ENCODE data around the gene S100A12.

The S100A12 gene

DNA sequence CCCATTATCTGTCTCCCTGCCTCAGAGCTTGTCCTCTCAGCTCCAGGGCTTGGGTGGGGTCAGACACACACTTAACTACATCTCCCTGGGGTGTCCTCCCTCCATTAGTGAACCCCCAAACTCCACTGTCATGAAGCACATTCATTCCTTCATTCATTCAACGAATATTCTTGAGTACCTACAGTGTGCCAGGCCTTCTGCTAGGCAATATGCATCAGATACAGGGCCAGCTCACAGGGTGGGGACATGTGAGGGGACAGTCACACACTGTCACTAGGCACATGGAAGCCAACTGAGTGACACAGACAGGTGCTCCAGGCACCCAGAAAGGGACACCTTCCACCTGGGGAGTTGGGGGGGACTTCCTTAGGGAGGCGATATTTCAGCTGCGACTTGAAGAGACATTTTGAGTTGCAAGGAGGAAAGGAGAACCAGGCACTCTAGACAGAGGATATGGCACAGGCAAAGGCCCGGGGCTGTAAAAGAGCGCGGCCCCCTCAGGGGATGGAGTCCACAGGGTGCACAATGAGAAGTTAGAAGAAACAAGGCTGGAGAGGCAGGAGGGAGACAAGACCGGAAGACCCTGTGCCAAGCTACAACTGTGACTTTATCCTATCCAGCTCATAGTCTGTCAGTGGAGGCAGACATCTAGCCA is 24.1 kb upstream of the S100A12 start:
- TF ChIP-seq, protein P1, sequence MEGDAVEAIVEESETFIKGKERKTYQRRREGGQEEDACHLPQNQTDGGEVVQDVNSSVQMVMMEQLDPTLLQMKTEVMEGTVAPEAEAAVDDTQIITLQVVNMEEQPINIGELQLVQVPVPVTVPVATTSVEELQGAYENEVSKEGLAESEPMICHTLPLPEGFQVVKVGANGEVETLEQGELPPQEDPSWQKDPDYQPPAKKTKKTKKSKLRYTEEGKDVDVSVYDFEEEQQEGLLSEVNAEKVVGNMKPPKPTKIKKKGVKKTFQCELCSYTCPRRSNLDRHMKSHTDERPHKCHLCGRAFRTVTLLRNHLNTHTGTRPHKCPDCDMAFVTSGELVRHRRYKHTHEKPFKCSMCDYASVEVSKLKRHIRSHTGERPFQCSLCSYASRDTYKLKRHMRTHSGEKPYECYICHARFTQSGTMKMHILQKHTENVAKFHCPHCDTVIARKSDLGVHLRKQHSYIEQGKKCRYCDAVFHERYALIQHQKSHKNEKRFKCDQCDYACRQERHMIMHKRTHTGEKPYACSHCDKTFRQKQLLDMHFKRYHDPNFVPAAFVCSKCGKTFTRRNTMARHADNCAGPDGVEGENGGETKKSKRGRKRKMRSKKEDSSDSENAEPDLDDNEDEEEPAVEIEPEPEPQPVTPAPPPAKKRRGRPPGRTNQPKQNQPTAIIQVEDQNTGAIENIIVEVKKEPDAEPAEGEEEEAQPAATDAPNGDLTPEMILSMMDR (IDR thresholded peaks at IDR 0.05; ENCODE audit: low read depth, low read length, missing control alignments), result no peak
- in situ Hi-C loops (cut with HindIII; ENCODE audit: low sequenced_read_pairs), result no loop called here
- no peak overlapping the region for H3K4me3 ChIP-seq (ENCODE audit: low read depth, low read length)
- no peak for DNase-seq (ENCODE audit: low read depth)

DNA sequence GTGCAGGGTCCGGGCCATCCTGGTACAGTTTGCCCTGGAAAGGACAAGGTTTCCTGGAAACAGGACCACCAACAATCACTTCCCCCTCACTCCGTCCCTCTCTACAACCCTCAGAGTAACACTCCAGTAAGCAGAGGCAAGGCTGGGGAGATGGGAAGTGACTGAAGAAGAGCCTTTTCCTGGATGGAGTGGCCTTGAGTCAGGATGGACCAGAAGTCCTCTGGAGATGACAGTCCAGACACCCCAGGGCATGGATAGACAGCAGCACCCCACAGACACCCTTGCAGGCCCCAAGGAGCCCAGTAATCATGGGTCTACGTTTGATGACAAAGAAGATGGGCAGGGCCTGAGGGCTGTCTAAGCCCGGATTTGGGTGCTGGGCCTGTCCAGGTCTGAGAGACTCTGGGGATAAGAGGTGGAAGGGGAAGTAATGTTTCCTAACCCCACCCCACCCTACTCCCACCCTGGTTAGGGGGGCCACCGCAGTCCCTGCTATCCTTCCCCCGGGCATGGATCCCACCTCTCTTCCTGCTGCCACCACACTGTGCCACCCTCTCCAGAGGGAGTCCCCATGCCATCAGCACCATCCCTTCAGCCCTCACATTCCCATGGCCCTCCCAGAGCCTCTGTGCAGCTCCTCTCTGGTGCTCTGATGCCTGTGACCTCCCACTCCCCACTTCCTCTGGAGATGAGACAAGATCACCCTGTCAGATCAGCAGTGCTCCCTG is 22.7 kb upstream of the S100A12 start:
- TF ChIP-seq, protein P1 (IDR thresholded peaks at IDR 0.05; ENCODE audit: low read depth, low read length, missing control alignments), result no peak
- H3K4me3 ChIP-seq (ENCODE audit: low read depth, low read length), result no peak overlapping the region
- in situ Hi-C loops (cut with HindIII; ENCODE audit: low sequenced_read_pairs), result no loop called here
- DNase-seq (ENCODE audit: low read depth), result no peak

DNA sequence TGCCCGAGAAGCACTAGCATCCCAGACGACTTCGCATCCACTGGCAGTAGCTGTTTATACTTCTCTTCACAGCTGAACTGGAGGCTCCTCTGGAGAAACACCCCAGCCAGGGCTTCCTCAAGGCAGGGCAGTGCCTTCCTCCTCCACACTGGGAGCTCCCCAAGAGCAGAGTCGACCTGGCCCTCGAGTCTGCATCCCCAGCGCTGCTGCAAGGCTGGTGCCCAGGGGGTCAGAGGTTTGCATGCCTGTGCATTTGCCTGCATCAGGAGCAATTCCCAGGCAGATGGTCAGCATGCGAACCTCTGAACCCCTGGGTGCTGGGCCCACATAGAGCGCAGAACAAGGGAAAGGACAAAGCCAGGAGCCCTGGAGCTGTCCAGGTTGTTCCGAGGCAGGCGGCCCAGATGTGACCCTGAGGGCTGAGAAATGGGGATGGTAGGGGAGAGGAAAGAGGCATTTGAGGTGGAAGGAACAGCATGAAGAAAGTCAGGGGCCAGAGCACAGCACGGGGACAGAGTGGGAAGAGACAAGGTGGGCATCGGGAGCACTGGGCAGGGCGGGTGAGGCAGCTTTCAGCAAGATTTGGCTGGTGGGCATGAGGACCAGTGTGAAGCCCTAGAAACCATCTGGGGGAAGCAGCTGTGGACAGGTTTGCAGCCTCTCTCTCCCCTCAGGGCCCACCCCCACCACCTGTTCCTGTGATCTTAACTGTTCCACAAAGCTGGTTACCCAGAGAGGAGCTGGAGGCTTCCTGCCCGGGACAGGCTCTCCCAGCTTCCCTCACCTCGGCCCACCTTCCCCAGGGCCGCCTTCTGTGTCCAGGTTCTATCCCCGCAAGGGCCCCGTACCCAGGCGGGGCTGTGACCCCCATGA is 21.9 kb upstream of the S100A12 start:
- no peak for DNase-seq (ENCODE audit: low read depth)
- in situ Hi-C loops (cut with HindIII; ENCODE audit: low sequenced_read_pairs), result no loop called here
- TF ChIP-seq, protein P1 (IDR thresholded peaks at IDR 0.05; ENCODE audit: low read depth, low read length, missing control alignments), result no peak
- no peak overlapping the region for H3K4me3 ChIP-seq (ENCODE audit: low read depth, low read length)

DNA sequence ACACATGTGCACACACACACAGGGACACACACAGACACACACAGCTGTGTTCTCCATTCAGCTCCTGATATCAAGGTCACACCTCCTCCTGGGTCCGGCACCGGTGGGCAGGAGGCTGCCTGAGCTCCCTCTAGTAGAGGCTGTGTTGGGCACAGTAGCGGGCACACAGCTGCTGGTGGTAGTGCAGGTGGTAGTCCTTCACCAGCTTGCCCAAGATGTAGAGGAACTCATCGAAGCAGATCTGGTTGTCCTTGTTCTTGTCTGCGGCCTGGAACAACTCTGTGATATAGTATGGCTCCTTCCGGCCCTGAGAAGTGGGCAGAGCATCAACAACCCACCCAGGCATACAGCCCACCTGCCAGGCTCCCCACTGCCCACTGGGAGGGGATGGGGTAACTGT is 21.0 kb upstream of the S100A12 start:
- DNase-seq (ENCODE audit: low read depth), result no peak
- TF ChIP-seq, protein P1 (IDR thresholded peaks at IDR 0.05; ENCODE audit: low read depth, low read length, missing control alignments), result no peak
- H3K4me3 ChIP-seq (ENCODE audit: low read depth, low read length), result no peak overlapping the region
- in situ Hi-C loops (cut with HindIII; ENCODE audit: low sequenced_read_pairs), result no loop called here

DNA sequence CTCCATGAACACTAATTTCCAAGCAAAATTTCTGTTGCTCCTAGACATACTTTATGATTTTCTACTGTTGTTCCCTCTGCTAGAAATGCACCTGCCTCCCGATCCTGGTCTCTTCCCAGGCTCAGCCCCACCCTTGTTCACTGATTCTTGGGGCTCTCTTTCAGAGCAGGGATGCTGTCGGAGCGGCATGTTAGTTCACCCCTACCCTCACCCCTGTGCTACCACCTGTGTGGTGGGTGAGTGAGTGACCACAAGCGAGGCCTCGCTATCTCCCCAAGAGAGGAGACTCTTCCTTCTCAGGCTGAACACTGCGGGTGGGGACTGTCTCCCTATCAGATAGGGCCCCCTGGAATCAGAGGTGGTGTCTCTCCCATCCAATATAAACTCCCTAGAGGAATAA is 20.4 kb upstream of the S100A12 start:
- in situ Hi-C loops (cut with HindIII; ENCODE audit: low sequenced_read_pairs), result no loop called here
- TF ChIP-seq, protein P1 (IDR thresholded peaks at IDR 0.05; ENCODE audit: low read depth, low read length, missing control alignments), result no peak
- no peak for DNase-seq (ENCODE audit: low read depth)
- no peak overlapping the region for H3K4me3 ChIP-seq (ENCODE audit: low read depth, low read length)

DNA sequence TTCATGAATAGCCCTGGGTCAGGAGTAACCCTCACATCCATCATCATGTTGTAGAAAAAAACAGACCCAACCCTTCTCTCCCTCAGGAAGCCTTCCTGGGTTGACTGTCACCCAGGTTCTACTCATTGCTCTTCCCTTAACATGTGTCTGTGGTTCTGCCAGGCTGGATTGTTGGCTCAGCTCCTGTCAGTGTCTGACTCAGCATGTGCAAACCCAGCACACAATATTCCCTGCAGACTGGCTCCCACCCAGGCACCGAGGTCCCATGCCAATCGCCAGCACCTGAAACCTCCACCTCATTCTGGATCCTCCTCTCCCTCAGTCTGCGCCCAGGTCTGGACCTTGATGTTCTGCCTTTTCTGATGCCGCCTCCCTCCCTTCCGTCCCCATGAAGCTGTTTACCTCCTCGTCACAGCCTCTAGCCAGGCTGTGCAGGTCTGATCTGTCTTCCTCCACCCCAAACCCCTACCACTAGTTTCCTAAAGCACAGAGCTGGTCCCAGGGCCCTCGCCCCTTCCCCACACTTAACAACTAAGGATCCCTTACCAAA is 19.8 kb upstream of the S100A12 start:
- in situ Hi-C loops (cut with HindIII; ENCODE audit: low sequenced_read_pairs), result no loop called here
- DNase-seq (ENCODE audit: low read depth), result no peak
- TF ChIP-seq, protein P1 (IDR thresholded peaks at IDR 0.05; ENCODE audit: low read depth, low read length, missing control alignments), result no peak
- no peak overlapping the region for H3K4me3 ChIP-seq (ENCODE audit: low read depth, low read length)
